ENCODE data around the gene MCEE. TPM values are rescaled to one million over a fixed set of nuclear protein-coding genes. Genes with fewer than 3 reads are reported as not detected.
A peak's percentile ranks its signal among the peaks of the same experiment; 100 is the strongest.

Gene MCEE
- total and polyA plus RNA-seq, 4 donors = 13.1 to 57.6 (median 23.9) TPM

GRCh38 chr2:71154798-71155197 is 24.8 kb upstream of the MCEE start (continued):
- peak; percentile 15 for TF ChIP-seq CTCF (IDR thresholded peaks at IDR 0.05; ENCODE audit: low read depth, low read length, missing input control)

GRCh38 chr2:71154279-71154678 is 24.2 kb upstream of the MCEE start:
- Histone ChIP-seq H3K4me3 (ENCODE audit: low read depth in 1 of 3, low read length in 3 of 3) (no peak overlapping the region), H3K9me3 (ENCODE audit: control insufficient read depth in 4 of 4, low read length in 3 of 4) (no peaks in the 10 kb centered on the region), H3K4me1 (ENCODE audit: control insufficient read depth in 4 of 4, insufficient read depth in 4 of 4, low read length in 3 of 4) (peaks cover 0 to 9% (median 3%) of the 10 kb centered on the region in 4 donors), H3K27ac (ENCODE audit: low read depth in 1 of 2, low read length in 2 of 2) (no peak overlapping the region), H3K27me3 (ENCODE audit: control insufficient read depth in 4 of 4, insufficient read depth in 4 of 4, low read length in 3 of 4) (no peaks in the 10 kb centered on the region), H3K36me3 (ENCODE audit: control insufficient read depth in 4 of 4, insufficient read depth in 3 of 4, low read depth in 1 of 4, low read length in 3 of 4) (peaks cover 3 to 13% (median 11%) of the 10 kb centered on the region in 4 donors), H3K9ac (ENCODE audit: low read depth in 1 of 2, low read length in 2 of 2) (no peak overlapping the region)
- no peak for DNase-seq (ENCODE audit: low spot score)
- TF ChIP-seq FOXA1 (IDR thresholded peaks at IDR 0.05) (no peak), YY1 (IDR thresholded peaks at IDR 0.05) (no peak), FOXA2 (IDR thresholded peaks at IDR 0.05) (no peak), REST (IDR thresholded peaks at IDR 0.05) (no peak), GABPA (IDR thresholded peaks at IDR 0.05 in 1 of 2, conservative IDR thresholded peaks at IDR 0.05 in 1 of 2) (no peak), JUND (IDR thresholded peaks at IDR 0.05) (no peak), NR2F2 (IDR thresholded peaks at IDR 0.05) (no peak), RAD21 (IDR thresholded peaks at IDR 0.05) (no peak), MAX (IDR thresholded peaks at IDR 0.05) (no peak), HNF4A (conservative IDR thresholded peaks at IDR 0.05) (no peak), TAF1 (conservative IDR thresholded peaks at IDR 0.05) (no peak), HNF4G (IDR thresholded peaks at IDR 0.05) (no peak), ATF3 (IDR thresholded peaks at IDR 0.05) (no peak), SP1 (IDR thresholded peaks at IDR 0.05) (no peak)
- WGBS = 86% methylated on average over 8 of the region's 8 CpGs

GRCh38 chr2:71153585-71154224 is 23.7 kb upstream of the MCEE start:
- Histone ChIP-seq H3K4me3 (ENCODE audit: low read depth in 1 of 3, low read length in 3 of 3) (no peak overlapping the region), H3K9me3 (ENCODE audit: control insufficient read depth in 4 of 4, low read length in 3 of 4) (no peaks in the 10 kb centered on the region), H3K27me3 (ENCODE audit: control insufficient read depth in 4 of 4, insufficient read depth in 4 of 4, low read length in 3 of 4) (no peaks in the 10 kb centered on the region), H3K9ac (ENCODE audit: low read depth in 1 of 2, low read length in 2 of 2) (no peak overlapping the region), H3K4me1 (ENCODE audit: control insufficient read depth in 4 of 4, insufficient read depth in 4 of 4, low read length in 3 of 4) (peaks cover 0 to 9% (median 3%) of the 10 kb centered on the region in 4 donors), H3K36me3 (ENCODE audit: control insufficient read depth in 4 of 4, insufficient read depth in 3 of 4, low read depth in 1 of 4, low read length in 3 of 4) (peaks cover 3 to 18% (median 17%) of the 10 kb centered on the region in 4 donors), H3K27ac (ENCODE audit: low read depth in 1 of 2, low read length in 2 of 2) (no peak overlapping the region)
- no peak for DNase-seq (ENCODE audit: low spot score)
- WGBS = 87% methylated on average over 11 of the region's 11 CpGs
- TF ChIP-seq SP1 (IDR thresholded peaks at IDR 0.05) (no peak), RXRA (IDR thresholded peaks at IDR 0.05) (no peak), EGR1 (IDR thresholded peaks at IDR 0.05; ENCODE audit: low read depth in 2 of 2) (no peak), JUND (IDR thresholded peaks at IDR 0.05) (no peak), FOXA2 (IDR thresholded peaks at IDR 0.05) (no peak), CTCF (IDR thresholded peaks at IDR 0.05; ENCODE audit: low read depth, low read length, missing input control) (no peak), HNF4G (IDR thresholded peaks at IDR 0.05) (no peak), GABPA (IDR thresholded peaks at IDR 0.05 in 1 of 2, conservative IDR thresholded peaks at IDR 0.05 in 1 of 2) (no peak), ZBTB33 (IDR thresholded peaks at IDR 0.05) (no peak), ATF3 (IDR thresholded peaks at IDR 0.05) (no peak), MAX (IDR thresholded peaks at IDR 0.05) (no peak), RAD21 (IDR thresholded peaks at IDR 0.05) (no peak), HNF4A (conservative IDR thresholded peaks at IDR 0.05) (no peak), YY1 (IDR thresholded peaks at IDR 0.05) (no peak), TAF1 (conservative IDR thresholded peaks at IDR 0.05) (no peak), NR2F2 (IDR thresholded peaks at IDR 0.05) (no peak)

All from liver (tissue), 9 donors.